Sigmoid colon (tissue), 4 donors: ENCODE data around the gene PLD6.

ENCODE experiments used
- CTCF ChIP-seq, 4 experiments: fragments of 450-650 bp in 3 of 4; fragments of 200-600 bp in 1 of 4; IDR thresholded peaks; one replicate each; pipeline ENCODE4 v1.5.1; 2016 to 2019; ENCODE audit warnings: antibody characterized with exemption in 4 of 4, mild to moderate bottlenecking in 3 of 4, moderate library complexity in 2 of 4
- EP300 ChIP-seq, 4 donors: sonication (generic); formaldehyde crosslinking; IDR thresholded peaks; one replicate each; pipeline ENCODE4 v1.6.1; 2017; ENCODE audit warnings: antibody characterized with exemption in 4 of 4
- POLR2A ChIP-seq, 2 donors: fragments of 450-650 bp; IDR thresholded peaks; one replicate each; pipeline ENCODE4 v1.6.1; 2016; ENCODE audit warnings: antibody characterized with exemption in 2 of 2, mild to moderate bottlenecking in 2 of 2, moderate library complexity in 2 of 2

DNA sequence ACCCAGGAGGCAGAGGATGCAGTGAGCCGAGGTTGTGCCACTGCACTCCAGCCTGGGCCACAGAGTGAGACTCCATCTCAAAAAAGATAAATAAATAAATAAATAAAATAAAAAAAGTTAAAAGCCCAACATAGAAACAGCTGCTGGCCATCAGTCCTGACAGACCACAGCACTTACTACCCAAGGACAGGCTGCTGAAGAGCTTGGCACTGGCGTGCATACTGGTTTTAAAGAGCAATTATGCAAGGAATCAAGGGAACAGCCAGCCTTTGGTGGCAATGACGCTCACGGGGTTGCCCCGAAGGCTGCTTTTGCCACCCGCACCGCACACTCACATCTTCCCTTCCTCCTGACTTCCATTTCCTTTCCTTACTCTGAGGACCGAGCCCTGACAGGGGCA lies 4.2 kb downstream of the PLD6 start:
- TF ChIP-seq POLR2A (IDR thresholded peaks at IDR 0.05) (no peak), CTCF (IDR thresholded peaks at IDR 0.05) (no peak), EP300 (IDR thresholded peaks at IDR 0.05) (peak in 1 of 4 donors; percentile 33)
